ENCODE data around the gene PITX1. TPM values are rescaled to one million over a fixed set of nuclear protein-coding genes. Genes with fewer than 3 reads are reported as not detected.
"Not testable (repeated sequence)": the region's sequence is repeated elsewhere in the genome, so short reads cannot be mapped to it uniquely, and the experiment has no call there.

PITX1 gene
- total RNA-seq (1 to 10 TPM in 2 of 7 donors, under 1 TPM in 4, not detected in 1; 0.11 to 3.1 (median 0.76) TPM), polyA plus RNA-seq (under 1 TPM; 0.12 to 0.45 TPM)
- long read RNA-seq, donor 1, result 0 reads
- long read RNA-seq, donor 2, partial matches to known transcripts, result 0 of 4 reads
- long read RNA-seq, donor 2, other reads (novel, unspliced or antisense), result 0 of 4 reads
- long read RNA-seq, donor 3, transcript PITX1-201 (3 exons, 2,406 nt), result major isoform, 15 of 24 reads
- long read RNA-seq, donor 3, partial matches to known transcripts, result 2 of 24 reads
- long read RNA-seq, donor 3, other reads (novel, unspliced or antisense), result 6 of 24 reads

DNA sequence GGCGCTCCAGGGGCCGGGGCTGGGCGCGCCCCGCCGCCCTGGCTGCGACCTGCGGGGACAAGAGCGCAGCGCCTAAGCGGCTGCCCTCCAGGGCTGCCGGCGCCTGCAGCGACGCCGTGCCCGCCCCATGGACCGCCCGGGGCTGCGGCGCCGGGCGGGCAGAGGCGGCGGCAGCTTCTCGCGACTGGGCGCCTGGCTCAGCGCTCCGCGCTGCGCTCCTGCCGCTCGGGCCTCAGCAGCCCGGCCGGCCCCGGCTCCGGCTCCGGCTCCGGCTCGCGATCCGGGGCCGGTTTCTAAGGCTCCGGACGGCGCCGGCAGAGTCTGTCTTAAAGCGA is at the start of gene PITX1:
PITX1 (minus strand) TSS at position 328 of the 335 bp plus-strand sequence. CDS start 347 bp downstream, outside the sequence.
- intact Hi-C loops (cut with DNase I), result no loop called here
- 0 to 2% (median 0%) methylated on average over 4 to 49 of the region's 49 CpGs for WGBS, 3 donors

DNA sequence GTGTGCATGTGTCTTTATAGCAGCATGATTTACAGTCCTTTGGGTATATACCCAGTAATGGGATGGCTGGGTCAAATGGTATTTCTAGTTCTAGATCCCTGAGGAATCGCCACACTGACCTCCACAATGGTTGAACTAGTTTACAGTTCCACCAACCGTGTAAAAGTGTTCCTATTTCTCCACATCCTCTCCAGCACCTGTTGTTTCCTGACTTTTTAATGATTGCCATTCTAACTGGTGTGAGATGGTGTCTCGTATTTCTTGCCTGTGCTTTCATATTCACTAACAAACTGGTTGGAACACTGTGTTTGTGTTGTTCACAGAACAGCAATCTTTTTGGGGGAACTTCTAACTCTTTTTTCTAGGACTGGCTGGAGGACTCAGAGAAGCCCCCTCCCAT is 49.3 kb upstream of the PITX1 start:
- H3K36me3 ChIP-seq; DNase-seq; intact Hi-C loops (cut with DNase I); H3K4me1 ChIP-seq (ENCODE audit: insufficient read depth); H3K27ac ChIP-seq; H3K27me3 ChIP-seq; H3K9me3 ChIP-seq; H3K4me3 ChIP-seq: not testable (repeated sequence)
- 70 to 87% (median 77%) methylated on average over 3 of the region's 3 CpGs for WGBS, 3 donors

More for the DNA sequence above, at the start of gene PITX1:
- peaks cover 8% of the 10 kb centered on the region for H3K27me3 ChIP-seq
- no peaks in the 10 kb centered on the region for H3K36me3 ChIP-seq
- no peak within 1 kb of the TSS for H3K27ac ChIP-seq
- TF ChIP-seq EP300 (IDR thresholded peaks at IDR 0.05), result no peak
- TF ChIP-seq, protein P1, sequence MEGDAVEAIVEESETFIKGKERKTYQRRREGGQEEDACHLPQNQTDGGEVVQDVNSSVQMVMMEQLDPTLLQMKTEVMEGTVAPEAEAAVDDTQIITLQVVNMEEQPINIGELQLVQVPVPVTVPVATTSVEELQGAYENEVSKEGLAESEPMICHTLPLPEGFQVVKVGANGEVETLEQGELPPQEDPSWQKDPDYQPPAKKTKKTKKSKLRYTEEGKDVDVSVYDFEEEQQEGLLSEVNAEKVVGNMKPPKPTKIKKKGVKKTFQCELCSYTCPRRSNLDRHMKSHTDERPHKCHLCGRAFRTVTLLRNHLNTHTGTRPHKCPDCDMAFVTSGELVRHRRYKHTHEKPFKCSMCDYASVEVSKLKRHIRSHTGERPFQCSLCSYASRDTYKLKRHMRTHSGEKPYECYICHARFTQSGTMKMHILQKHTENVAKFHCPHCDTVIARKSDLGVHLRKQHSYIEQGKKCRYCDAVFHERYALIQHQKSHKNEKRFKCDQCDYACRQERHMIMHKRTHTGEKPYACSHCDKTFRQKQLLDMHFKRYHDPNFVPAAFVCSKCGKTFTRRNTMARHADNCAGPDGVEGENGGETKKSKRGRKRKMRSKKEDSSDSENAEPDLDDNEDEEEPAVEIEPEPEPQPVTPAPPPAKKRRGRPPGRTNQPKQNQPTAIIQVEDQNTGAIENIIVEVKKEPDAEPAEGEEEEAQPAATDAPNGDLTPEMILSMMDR (IDR thresholded peaks at IDR 0.05), result no peak
- H3K9me3 ChIP-seq, result peaks cover 0 to 2% of the 10 kb centered on the region in 2 donors
- no peak for DNase-seq
- peak within 1 kb of the TSS; percentile 34 for H3K4me3 ChIP-seq
- peaks cover 8% of the 10 kb centered on the region for H3K4me1 ChIP-seq (ENCODE audit: insufficient read depth)

DNA sequence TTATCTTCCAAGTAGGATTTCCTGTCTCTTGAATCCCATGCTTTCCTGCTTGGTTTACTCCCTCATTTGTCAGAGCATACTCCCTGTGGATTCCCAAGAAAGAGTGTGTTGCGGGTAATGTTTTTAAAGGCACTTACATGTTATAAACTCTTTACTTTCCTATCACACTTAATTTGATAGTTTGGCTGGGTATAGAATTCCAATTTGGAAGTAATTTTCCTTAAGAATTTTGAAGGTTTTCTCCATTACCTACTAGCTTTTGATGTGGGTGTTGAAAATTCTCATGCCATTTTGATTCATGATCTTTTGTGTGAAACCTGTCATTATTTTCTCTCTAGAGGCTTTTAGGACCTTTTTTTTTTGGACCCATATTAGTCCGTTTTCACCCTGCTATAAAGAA is 47.2 kb upstream of the PITX1 start:
- H3K27ac ChIP-seq, result no peak overlapping the region
- no peak for DNase-seq
- TF ChIP-seq, protein P1 (IDR thresholded peaks at IDR 0.05), result no peak
- no peak for TF ChIP-seq POLR2A (IDR thresholded peaks at IDR 0.05)
- no peak for TF ChIP-seq EP300 (IDR thresholded peaks at IDR 0.05)
- no peak overlapping the region for H3K4me3 ChIP-seq
- H3K9me3 ChIP-seq, result no peaks in the 10 kb centered on the region
- intact Hi-C loops (cut with DNase I), result no loop called here
- WGBS, 3 donors, result 84 to 89% (median 87%) methylated on average over 2 of the region's 2 CpGs
- no peaks in the 10 kb centered on the region for H3K4me1 ChIP-seq (ENCODE audit: insufficient read depth)
- H3K36me3 ChIP-seq, result no peaks in the 10 kb centered on the region
- no peaks in the 10 kb centered on the region for H3K27me3 ChIP-seq

DNA sequence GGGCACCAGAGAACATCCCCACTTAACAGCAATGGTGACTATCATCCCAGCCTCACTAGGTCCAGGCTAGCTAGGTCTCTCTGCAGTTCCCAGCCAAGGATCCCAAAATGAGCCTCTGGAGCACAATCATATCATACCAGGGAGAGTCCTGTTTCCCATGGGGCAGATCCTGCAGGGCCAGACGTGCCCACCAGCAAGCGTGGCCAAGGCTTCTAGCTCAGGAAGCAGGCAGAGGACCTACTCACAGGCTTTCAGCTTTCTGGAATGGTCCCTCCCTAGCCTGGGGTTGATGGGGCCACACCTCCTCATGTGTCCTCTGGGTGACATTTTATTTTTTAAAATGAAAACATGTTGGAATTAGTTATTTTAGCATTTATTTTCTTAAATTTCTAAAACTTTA is 45.7 kb upstream of the PITX1 start:
- no peak overlapping the region for H3K27ac ChIP-seq
- 80 to 88% (median 81%) methylated on average over 2 of the region's 2 CpGs for WGBS, 3 donors
- no peaks in the 10 kb centered on the region for H3K36me3 ChIP-seq
- no peaks in the 10 kb centered on the region for H3K9me3 ChIP-seq
- TF ChIP-seq EP300 (IDR thresholded peaks at IDR 0.05) (no peak), POLR2A (IDR thresholded peaks at IDR 0.05) (no peak)
- TF ChIP-seq, protein P1 (IDR thresholded peaks at IDR 0.05), result no peak
- intact Hi-C loops (cut with DNase I), result no loop called here
- no peak for DNase-seq
- H3K27me3 ChIP-seq, result no peaks in the 10 kb centered on the region
- H3K4me3 ChIP-seq, result no peak overlapping the region
- no peaks in the 10 kb centered on the region for H3K4me1 ChIP-seq (ENCODE audit: insufficient read depth)

DNA sequence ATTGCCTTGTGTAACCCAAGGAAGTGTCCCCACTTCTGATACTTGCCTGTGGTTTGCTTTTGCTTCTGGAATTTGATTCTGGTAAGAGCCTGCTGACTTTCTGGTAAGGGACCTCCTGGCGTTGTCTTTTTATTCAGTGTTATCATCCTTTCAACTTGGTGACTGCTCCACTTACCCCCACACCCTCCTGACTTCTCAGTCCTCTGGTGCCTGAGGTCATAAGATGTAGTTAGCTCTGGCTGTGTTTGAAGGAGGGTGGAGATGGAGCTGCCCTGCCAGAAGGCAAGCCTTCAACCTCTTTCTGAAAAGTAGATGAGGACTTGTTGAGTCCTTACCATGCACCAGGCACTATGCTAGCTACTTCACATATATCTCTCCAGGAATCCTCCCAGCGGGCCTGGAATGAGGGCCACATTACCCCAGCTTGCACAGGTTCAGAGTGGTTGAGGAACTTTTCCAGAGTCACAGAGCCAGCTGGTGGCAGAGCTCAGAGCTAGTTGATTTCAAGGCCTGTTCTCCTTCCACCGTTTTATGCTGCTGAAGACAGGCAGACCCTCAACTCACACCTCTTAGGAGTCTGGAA is 45.2 kb upstream of the PITX1 start:
- Histone ChIP-seq H3K27ac (no peak overlapping the region), H3K4me1 (ENCODE audit: insufficient read depth) (no peaks in the 10 kb centered on the region), H3K27me3 (no peaks in the 10 kb centered on the region), H3K36me3 (no peaks in the 10 kb centered on the region), H3K9me3 (no peaks in the 10 kb centered on the region), H3K4me3 (no peak overlapping the region)
- TF ChIP-seq EP300 (IDR thresholded peaks at IDR 0.05) (no peak), POLR2A (IDR thresholded peaks at IDR 0.05) (no peak)
- TF ChIP-seq, protein P1 (IDR thresholded peaks at IDR 0.05), result no peak
- WGBS, 3 donors, result 65 to 87% (median 71%) methylated on average over 3 of the region's 3 CpGs
- intact Hi-C loops (cut with DNase I), result no loop called here
- no peak for DNase-seq

All from ovary (tissue), 10 donors.